Neuronal stem cell (in vitro differentiated cells): ENCODE measurements around the gene SIL1.

Source experiments
- DNase-seq: peaks from one replicate; pipeline ENCODE4 v3.0.0-alpha.2; 2013; ENCODE audit warnings: low spot score
- H2AFZ ChIP-seq: one replicate; pipeline ENCODE4 v1.6.1; 2013; ENCODE audit warnings: mild to moderate bottlenecking, low read length, inconsistent platforms
- H2AK5ac ChIP-seq: 2 replicates; pipeline ENCODE4 v1.6.1; 2013; ENCODE audit warnings: low read depth, mild to moderate bottlenecking, inconsistent platforms, low read length, moderate library complexity, mixed read lengths
- H2BK120ac ChIP-seq: 2 replicates; pipeline ENCODE4 v1.6.1; 2013; ENCODE audit warnings: low read depth, mild to moderate bottlenecking, inconsistent platforms, low read length, moderate library complexity, mixed read lengths
- H2BK12ac ChIP-seq: one replicate; pipeline ENCODE4 v1.6.1; 2013; ENCODE audit warnings: low read length, inconsistent platforms
- H2BK15ac ChIP-seq: 2 replicates; pipeline ENCODE4 v1.6.1; 2013; ENCODE audit warnings: mild to moderate bottlenecking, low read length, inconsistent platforms, mixed read lengths
- H2BK5ac ChIP-seq: one replicate; pipeline ENCODE4 v1.6.1; 2013; ENCODE audit warnings: inconsistent platforms, mild to moderate bottlenecking, low read length, moderate library complexity
- H3K14ac ChIP-seq: one replicate; pipeline ENCODE4 v1.6.1; 2013; ENCODE audit warnings: low read length, inconsistent platforms
- H3K18ac ChIP-seq: 2 replicates; pipeline ENCODE4 v1.6.1; 2013; ENCODE audit warnings: low read length, inconsistent platforms
- H3K23ac ChIP-seq: 2 replicates; pipeline ENCODE4 v1.6.1; 2013; ENCODE audit warnings: low read depth, mild to moderate bottlenecking, mixed read lengths, low read length, inconsistent platforms; ENCODE audit not compliant: poor library complexity
- H3K27ac ChIP-seq: replicated peaks from 3 replicates; pipeline ENCODE4 v1.5.1; 2013; ENCODE audit warnings: low read length, inconsistent platforms
- H3K27me3 ChIP-seq, 3 experiments: 2 replicates each; pipeline ENCODE4 v1.6.1; 2013; ENCODE audit warnings: low read length in 3 of 3, mild to moderate bottlenecking in 2 of 3, inconsistent platforms in 1 of 3, low read depth in 1 of 3, mixed read lengths in 1 of 3, moderate library complexity in 1 of 3; ENCODE audit not compliant: control insufficient read depth in 3 of 3, insufficient read depth in 3 of 3
- H3K36me3 ChIP-seq, 2 donors: replicated peaks in 1 of 2; 2 replicates each; pipeline ENCODE4 v1.6.1; 2013; ENCODE audit warnings: low read length in 2 of 2; ENCODE audit not compliant: control insufficient read depth in 2 of 2, insufficient read depth in 2 of 2
- H3K4ac ChIP-seq: 2 replicates; pipeline ENCODE4 v1.6.1; 2013; ENCODE audit warnings: inconsistent platforms, mild to moderate bottlenecking, low read length, moderate library complexity
- H3K4me1 ChIP-seq, 2 donors: 1 replicate in 1 of 2; 2 replicates in 1 of 2; pipeline ENCODE4 v1.6.1; 2013; ENCODE audit warnings: low read length in 2 of 2, low read depth in 1 of 2; ENCODE audit not compliant: control insufficient read depth in 2 of 2, insufficient read depth in 1 of 2
- H3K4me2 ChIP-seq: one replicate; pipeline ENCODE4 v1.6.1; 2013; ENCODE audit warnings: mild to moderate bottlenecking, low read length, inconsistent platforms; ENCODE audit not compliant: insufficient read depth, poor library complexity, severe bottlenecking
- H3K4me3 ChIP-seq, 2 donors: 2 replicates each; pipeline ENCODE4 v1.5.1; 2013; ENCODE audit warnings: low read length in 2 of 2, mild to moderate bottlenecking in 2 of 2, inconsistent platforms in 1 of 2, moderate library complexity in 1 of 2
- H3K79me1 ChIP-seq: one replicate; pipeline ENCODE4 v1.6.1; 2013; ENCODE audit warnings: low read depth, mild to moderate bottlenecking, inconsistent platforms, low read length, moderate library complexity
- H3K9ac ChIP-seq: one replicate; pipeline ENCODE4 v1.6.1; 2013; ENCODE audit warnings: mild to moderate bottlenecking, low read depth, low read length, inconsistent platforms; ENCODE audit not compliant: poor library complexity
- H3K9me3 ChIP-seq, 2 donors: replicated peaks in 1 of 2; 2 replicates each; pipeline versions ENCODE3 to v1.6.1; 2013; ENCODE audit warnings: low read length in 2 of 2, mild to moderate bottlenecking in 2 of 2, inconsistent platforms in 1 of 2, low read depth in 1 of 2, mixed read lengths in 1 of 2, moderate library complexity in 1 of 2; ENCODE audit not compliant: control insufficient read depth in 2 of 2, insufficient read depth in 1 of 2
- H4K8ac ChIP-seq: one replicate; pipeline ENCODE4 v1.6.1; 2013; ENCODE audit warnings: low read depth, mild to moderate bottlenecking, inconsistent platforms, low read length, moderate library complexity
- H4K91ac ChIP-seq: one replicate; pipeline ENCODE4 v1.6.1; 2013; ENCODE audit warnings: low read length, low read depth, mild to moderate bottlenecking, inconsistent platforms; ENCODE audit not compliant: poor library complexity
- WGBS, 2 donors: extraction: QIAGEN DNeasy Blood & Tissue Kit; methylation state at CpG; one replicate each; pipeline ENCODE4 v1.1.7; 2013; ENCODE audit warnings: missing lambda C conversion rate in 2 of 2, mixed read lengths in 1 of 2; ENCODE audit not compliant: insufficient read length in 2 of 2, insufficient replicate concordance in 1 of 2; ENCODE audit errors: extremely low coverage in 2 of 2; 5-methylcytosine and 5-hydroxymethylcytosine counted together

Gene SIL1

DNA sequence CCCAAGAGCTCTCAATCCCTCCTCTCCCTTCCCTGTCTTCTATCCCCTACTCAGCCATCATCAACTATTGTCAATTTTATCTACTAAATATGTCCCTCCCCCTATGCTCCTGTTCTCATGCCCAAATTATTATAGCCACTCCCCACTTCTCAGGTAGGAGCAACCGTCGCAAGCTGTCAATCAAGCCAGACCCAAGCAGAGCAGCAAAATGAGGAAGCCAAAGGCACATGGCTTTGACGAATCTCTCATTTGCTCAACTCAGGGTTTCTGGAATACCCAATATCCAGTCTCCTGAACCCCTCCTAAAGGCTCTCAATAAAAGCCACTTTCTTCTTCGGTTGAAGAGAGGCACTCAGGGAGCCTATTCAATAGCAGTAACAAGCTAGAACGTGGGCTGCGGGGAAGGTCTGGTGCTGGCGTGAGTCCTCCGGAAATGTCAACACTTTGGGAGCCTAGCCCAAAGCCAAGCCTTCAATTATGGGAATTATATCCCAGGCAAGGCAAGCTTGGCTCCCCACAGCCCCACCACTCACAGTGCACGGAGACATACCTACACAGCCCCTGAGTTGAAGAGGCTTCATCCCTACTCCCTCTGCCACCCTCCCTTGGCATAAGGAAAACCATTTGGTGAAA lies 47.7 kb downstream of the SIL1 start:
- WGBS, 2 donors, result no CpG with 5 or more reads among the region's 9 CpGs

DNA sequence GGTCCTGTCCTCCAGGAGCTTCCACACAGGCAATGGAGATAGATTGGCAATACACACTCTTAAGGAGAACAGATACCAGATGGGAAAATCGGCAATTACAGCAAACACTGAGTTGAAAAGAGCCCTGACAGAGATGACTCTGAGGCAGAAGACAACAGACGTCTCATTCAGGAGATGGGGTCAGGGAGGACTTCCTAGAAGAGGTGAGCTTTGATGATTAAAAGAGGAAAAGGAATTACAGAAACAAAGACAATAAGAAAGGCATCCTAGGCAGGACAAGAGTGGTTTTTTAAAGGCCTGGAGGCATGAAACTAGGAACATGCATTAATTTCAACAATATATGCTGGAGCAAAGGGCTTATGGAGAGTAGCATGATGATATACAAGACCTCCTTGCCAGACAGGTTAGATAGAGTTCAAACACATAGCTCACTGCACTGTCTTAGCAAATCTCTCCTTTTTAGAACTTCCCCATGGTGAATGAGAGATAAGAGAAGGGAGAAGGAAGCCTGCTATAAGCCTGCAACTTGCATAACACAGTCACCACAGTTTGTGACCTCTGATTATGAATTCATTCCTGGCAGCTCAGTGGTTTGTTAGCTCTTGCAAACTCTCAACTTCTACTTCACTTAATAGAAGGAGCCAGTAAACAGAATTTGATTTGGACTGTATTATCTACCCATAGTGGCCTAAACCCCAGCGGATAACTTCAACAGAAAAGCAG lies 48.5 kb downstream of the SIL1 start:
- Histone ChIP-seq H3K4me2 (no peak overlapping the region), H3K4me1 (no peaks in the 10 kb centered on the region), H2AFZ (no peak overlapping the region), H3K36me3 (no peaks in the 10 kb centered on the region), H4K8ac (no peak overlapping the region), H3K27ac (no peak overlapping the region), H3K79me1 (no peaks in the 10 kb centered on the region), H2BK15ac (no peak overlapping the region), H3K14ac (no peak overlapping the region), H3K4ac (no peak overlapping the region), H4K91ac (no peak overlapping the region), H3K23ac (no peak overlapping the region), H3K18ac (no peak overlapping the region), H3K9ac (no peak overlapping the region), H3K9me3 (no peaks in the 10 kb centered on the region), H2BK5ac (no peak overlapping the region), H3K27me3 (no peaks in the 10 kb centered on the region), H3K4me3 (no peak overlapping the region), H2AK5ac (no peak overlapping the region), H2BK12ac (no peak overlapping the region), H2BK120ac (no peak overlapping the region)
- DNase-seq, result no peak
- WGBS, 2 donors, result no CpG with 5 or more reads among the region's 3 CpGs

More for the DNA sequence above, 47.7 kb downstream of the SIL1 start:
- Histone ChIP-seq H3K9me3 (no peaks in the 10 kb centered on the region), H2AFZ (no peak overlapping the region), H3K23ac (no peak overlapping the region), H3K9ac (no peak overlapping the region), H2BK15ac (no peak overlapping the region), H2BK5ac (no peak overlapping the region), H3K27me3 (no peaks in the 10 kb centered on the region), H3K4ac (no peak overlapping the region), H3K27ac (no peak overlapping the region), H3K36me3 (no peaks in the 10 kb centered on the region), H2BK120ac (no peak overlapping the region), H3K18ac (no peak overlapping the region), H3K4me1 (no peaks in the 10 kb centered on the region), H3K4me2 (no peak overlapping the region), H3K79me1 (no peaks in the 10 kb centered on the region), H3K14ac (no peak overlapping the region), H4K91ac (no peak overlapping the region), H4K8ac (no peak overlapping the region), H3K4me3 (no peak overlapping the region), H2AK5ac (no peak overlapping the region), H2BK12ac (no peak overlapping the region)
- no peak for DNase-seq

DNA sequence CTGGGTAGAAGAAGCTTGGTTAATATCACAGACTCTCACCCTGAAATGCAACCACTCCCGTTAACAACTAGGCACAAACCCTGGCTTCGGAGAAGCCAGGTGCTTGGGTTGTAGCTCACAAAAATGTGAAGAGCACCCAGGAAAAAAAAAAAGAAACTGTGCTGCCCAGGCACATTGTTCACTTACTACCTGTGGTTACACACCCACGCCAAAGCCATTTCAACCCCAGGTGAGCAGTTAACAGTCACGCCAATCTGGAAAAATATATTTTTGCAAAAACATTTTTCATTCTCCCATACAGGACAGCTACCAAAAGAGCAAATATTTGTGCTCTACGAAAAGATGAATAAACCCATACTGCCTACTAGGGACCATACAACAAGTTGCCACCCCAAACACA lies 49.2 kb downstream of the SIL1 start:
- H2AFZ ChIP-seq, result no peak overlapping the region
- H3K27ac ChIP-seq, result no peak overlapping the region
- H3K4ac ChIP-seq, result no peak overlapping the region
- H3K27me3 ChIP-seq, result no peaks in the 10 kb centered on the region
- no peaks in the 10 kb centered on the region for H3K4me1 ChIP-seq
- no peak overlapping the region for H2BK5ac ChIP-seq
- no peak overlapping the region for H4K91ac ChIP-seq
- H3K36me3 ChIP-seq, result no peaks in the 10 kb centered on the region
- no peak overlapping the region for H3K14ac ChIP-seq
- H3K23ac ChIP-seq, result no peak overlapping the region
- DNase-seq, result no peak
- H3K79me1 ChIP-seq, result no peaks in the 10 kb centered on the region
- no peak overlapping the region for H3K4me2 ChIP-seq
- no peak overlapping the region for H4K8ac ChIP-seq
- H2BK120ac ChIP-seq, result no peak overlapping the region
- H2BK12ac ChIP-seq, result no peak overlapping the region
- no peak overlapping the region for H3K18ac ChIP-seq
- no peaks in the 10 kb centered on the region for H3K9me3 ChIP-seq
- no peak overlapping the region for H3K9ac ChIP-seq
- no peak overlapping the region for H3K4me3 ChIP-seq
- no peak overlapping the region for H2AK5ac ChIP-seq
- no peak overlapping the region for H2BK15ac ChIP-seq
- WGBS, 2 donors, result no CpG with 5 or more reads among the region's 5 CpGs

DNA sequence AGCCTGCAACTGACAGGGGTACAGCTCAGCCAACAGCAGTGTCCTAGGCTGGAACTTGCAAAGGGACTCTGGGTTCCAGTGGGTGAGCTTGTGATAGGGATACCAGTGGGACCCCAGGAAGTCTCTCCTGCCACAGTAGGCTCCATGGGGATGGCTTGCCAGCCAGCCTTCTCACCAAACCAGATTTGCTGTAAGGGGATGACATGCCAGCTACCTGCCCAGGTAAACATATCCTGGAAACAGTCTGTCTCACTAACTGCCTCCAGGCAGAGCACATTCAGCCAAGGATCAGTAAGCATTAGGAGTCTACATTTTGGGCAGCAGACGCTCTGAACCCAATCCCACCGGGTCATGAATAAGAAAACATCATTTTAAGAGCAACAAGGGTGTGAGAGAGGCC lies 49.9 kb downstream of the SIL1 start:
- no peak for DNase-seq
- no peak overlapping the region for H3K18ac ChIP-seq
- no peak overlapping the region for H2AK5ac ChIP-seq
- H2AFZ ChIP-seq, result no peak overlapping the region
- H2BK15ac ChIP-seq, result no peak overlapping the region
- no CpG with 5 or more reads among the region's 2 CpGs for WGBS, 2 donors
- H3K4me3 ChIP-seq, result no peak overlapping the region
- H2BK120ac ChIP-seq, result no peak overlapping the region
- no peak overlapping the region for H3K14ac ChIP-seq
- H3K4me2 ChIP-seq, result no peak overlapping the region
- H3K79me1 ChIP-seq, result no peaks in the 10 kb centered on the region
- H3K23ac ChIP-seq, result no peak overlapping the region
- H3K36me3 ChIP-seq, result no peaks in the 10 kb centered on the region
- H3K9ac ChIP-seq, result no peak overlapping the region
- no peaks in the 10 kb centered on the region for H3K4me1 ChIP-seq
- H2BK5ac ChIP-seq, result no peak overlapping the region
- H3K27me3 ChIP-seq, result no peaks in the 10 kb centered on the region
- no peak overlapping the region for H4K8ac ChIP-seq
- H3K27ac ChIP-seq, result no peak overlapping the region
- H4K91ac ChIP-seq, result no peak overlapping the region
- H3K4ac ChIP-seq, result no peak overlapping the region
- H3K9me3 ChIP-seq, result no peaks in the 10 kb centered on the region
- no peak overlapping the region for H2BK12ac ChIP-seq
